Right atrium auricular region (tissue), 2 donors: ENCODE measurements around the gene SPATA45. TPM values are rescaled to one million over a fixed set of nuclear protein-coding genes. Genes with fewer than 3 reads are reported as not detected.

Experiments used
- DNase-seq: peaks from one replicate; pipeline ENCODE4 v3.0.0-alpha.2; 2019; ENCODE audit warnings: low spot score
- H3K27ac ChIP-seq, 2 donors: fragments of 200-600 bp; sonication (generic); 1 replicate in 1 of 2; 2 replicates in 1 of 2; pipeline ENCODE4 v1.5.1; 2016 to 2019
- H3K27me3 ChIP-seq, 2 donors: fragments of 200-600 bp; sonication (generic); one replicate each; pipeline versions ENCODE4 v1.5.1 to v1.6.0; 2017 to 2019
- H3K36me3 ChIP-seq: fragments of 200-600 bp; sonication (generic); one replicate; pipeline ENCODE4 v1.5.1; 2016
- H3K4me1 ChIP-seq, 2 donors: fragments of 200-600 bp; sonication (generic); one replicate each; pipeline versions ENCODE4 v1.5.1 to v1.6.0; 2017 to 2019
- H3K4me3 ChIP-seq, 2 donors: fragments of 200-600 bp; sonication (generic); 1 replicate in 1 of 2; 2 replicates in 1 of 2; pipeline ENCODE4 v1.5.1; 2017 to 2019; ENCODE audit warnings: mild to moderate bottlenecking in 1 of 2, moderate library complexity in 1 of 2
- H3K9me3 ChIP-seq, 2 donors: fragments of 200-600 bp; sonication (generic); one replicate each; pipeline ENCODE4 v1.5.1; 2019
- CTCF ChIP-seq, 2 donors: fragments of 200-600 bp; sonication (generic); IDR thresholded peaks; one replicate each; pipeline ENCODE4 v1.5.1; 2019; ENCODE audit warnings: antibody characterized with exemption in 2 of 2
- total RNA-seq, 2 donors: library from RNA; depleted of rRNA; stranded (reverse); fragments of >200 nt; gene quantifications; one replicate each; pipeline ENCODE4 v1.1.0, GENCODE V29; 2016

The SPATA45 gene
- total RNA-seq, 2 donors from 2014 or later = not detected

- no peaks in the 10 kb centered on the region for H3K27me3 ChIP-seq
- no peaks in the 10 kb centered on the region for H3K4me1 ChIP-seq
- peak; percentile 13 to 58 for TF ChIP-seq CTCF (IDR thresholded peaks at IDR 0.05)
- H3K4me3 ChIP-seq = no peak overlapping the region
- no peaks in the 10 kb centered on the region for H3K36me3 ChIP-seq
- no peak for DNase-seq
- no peak overlapping the region for H3K27ac ChIP-seq
- H3K9me3 ChIP-seq = no peaks in the 10 kb centered on the region
Measured at GRCh38 chr1:212814537-212815334, 32.7 kb downstream of the SPATA45 start.

GRCh38 chr1:212805767-212806166 is 41.7 kb downstream of the SPATA45 start:
- TF ChIP-seq CTCF (IDR thresholded peaks at IDR 0.05) = no peak
- H3K27me3 ChIP-seq = no peaks in the 10 kb centered on the region
- no peaks in the 10 kb centered on the region for H3K9me3 ChIP-seq
- no peak for DNase-seq
- no peak overlapping the region for H3K4me3 ChIP-seq
- no peak overlapping the region for H3K27ac ChIP-seq
- H3K4me1 ChIP-seq = no peaks in the 10 kb centered on the region
- peaks cover 42% of the 10 kb centered on the region for H3K36me3 ChIP-seq

- H3K4me3 ChIP-seq = no peak overlapping the region
- H3K27me3 ChIP-seq = no peaks in the 10 kb centered on the region
- no peak for DNase-seq
- no peak overlapping the region for H3K27ac ChIP-seq
- H3K4me1 ChIP-seq = peaks cover 0 to 5% of the 10 kb centered on the region in 2 donors
- TF ChIP-seq CTCF (IDR thresholded peaks at IDR 0.05) = no peak
- H3K9me3 ChIP-seq = no peaks in the 10 kb centered on the region
- H3K36me3 ChIP-seq = peaks cover 20% of the 10 kb centered on the region
Measured at GRCh38 chr1:212797681-212798080, 49.8 kb downstream of the SPATA45 start.

GRCh38 chr1:212794561-212795014 is 52.9 kb downstream of the SPATA45 start:
- Histone ChIP-seq H3K36me3 (peaks cover 11% of the 10 kb centered on the region), H3K27ac (no peak overlapping the region), H3K9me3 (no peaks in the 10 kb centered on the region), H3K4me3 (no peak overlapping the region), H3K27me3 (no peaks in the 10 kb centered on the region), H3K4me1 (peaks cover 0 to 21% of the 10 kb centered on the region in 2 donors)
- no peak for DNase-seq
- no peak for TF ChIP-seq CTCF (IDR thresholded peaks at IDR 0.05)

GRCh38 chr1:212792396-212792908 is 55.0 kb downstream of the SPATA45 start:
- no peaks in the 10 kb centered on the region for H3K27me3 ChIP-seq
- TF ChIP-seq CTCF (IDR thresholded peaks at IDR 0.05) = no peak
- H3K9me3 ChIP-seq = no peaks in the 10 kb centered on the region
- peak overlapping the region; percentile 96 to 98 for H3K27ac ChIP-seq
- peaks cover 6% of the 10 kb centered on the region for H3K36me3 ChIP-seq
- peaks cover 0 to 27% of the 10 kb centered on the region in 2 donors for H3K4me1 ChIP-seq
- no peak for DNase-seq
- peak overlapping the region; percentile 75 to 96 for H3K4me3 ChIP-seq
